HepG2 (cell line): ENCODE results near the gene SHROOM2. TPM values are rescaled to one million over a fixed set of nuclear protein-coding genes. Genes with fewer than 3 reads are reported as not detected.

Experiments
- ATAC-seq: fragments of 200-7000 bp; cut with Tn5 transposase; 3 replicates; pipeline ENCODE4 v1.9.1; 2020; ENCODE audit warnings: mild to moderate bottlenecking, moderate library complexity
- Bru-seq: library from RNA; stranded (reverse); fragments of 400-500 nt; gene quantifications from one replicate; lab custom pipeline; 2021; lab: Mats Ljungman, UMichigan
- BruChase-seq, 2 experiments: library from RNA; stranded (reverse); fragments of 400-500 nt; gene quantifications; one replicate each; lab custom pipeline; 2021; lab: Mats Ljungman, UMichigan
- BruUV-seq: library from RNA; stranded (reverse); fragments of 400-500 nt; replicated peaks from 2 replicates; lab custom pipeline; 2021; lab: Mats Ljungman, UMichigan
- CTCF ChIA-PET: fragments of 300-600 bp; formaldehyde crosslinking; extraction: SDS; loops from one replicate; lab custom pipeline; 2021; ENCODE audit warnings: low total read pairs, inconsistent platforms, low intra/inter-chr PET ratio; lab: Yijun Ruan, JAX
- POLR2A ChIA-PET: fragments of 350-600 bp; sonication (Branson Sonifier 250); formaldehyde crosslinking; loops from one replicate; lab custom pipeline; 2020; ENCODE audit warnings: antibody characterized with exemption, inconsistent platforms; lab: Yijun Ruan, JAX
- DNase-seq: peaks from one replicate; pipeline ENCODE4 v3.0.0-alpha.2; 2015; ENCODE audit warnings: low spot score
- FAIRE-seq: peaks from 3 replicates; lab custom pipeline; 2011; peaks lifted over from hg19 to GRCh38; lab: Jason Lieb, UNC
- H2AFZ ChIP-seq: one replicate; pipeline ENCODE4 v1.6.1; 2011; ENCODE audit warnings: low read length, inconsistent platforms
- H3K27ac ChIP-seq: fragments of 300-600 bp; 3 replicates; pipeline ENCODE4 v1.8.0; 2011; ENCODE audit warnings: mixed run types, mild to moderate bottlenecking, mixed read lengths, low read length, inconsistent platforms; ENCODE audit not compliant: insufficient read depth; ENCODE audit errors: extremely low read length
- H3K27me3 ChIP-seq, 2 experiments: fragments of 200-600 bp in 1 of 2; 2 replicates in 1 of 2; 3 replicates in 1 of 2; pipeline versions ENCODE4 v1.6.0 to v1.8.0; 2011; ENCODE audit warnings: low read length in 2 of 2, mild to moderate bottlenecking in 2 of 2, moderate library complexity in 2 of 2, inconsistent platforms in 1 of 2; ENCODE audit not compliant: insufficient read depth in 2 of 2, control insufficient read depth in 1 of 2
- H3K36me3 ChIP-seq, 2 experiments: fragments of 200-600 bp in 1 of 2; replicated peaks in 1 of 2; 2 replicates in 1 of 2; 3 replicates in 1 of 2; pipeline versions ENCODE4 v1.5.1 to v1.8.0; 2011; ENCODE audit warnings: low read length in 2 of 2, inconsistent platforms in 1 of 2; ENCODE audit not compliant: insufficient read depth in 2 of 2, control insufficient read depth in 1 of 2
- H3K4me1 ChIP-seq: 2 replicates; pipeline ENCODE4 v1.5.1; 2012; ENCODE audit warnings: low read length, inconsistent platforms; ENCODE audit not compliant: insufficient read depth
- H3K4me2 ChIP-seq: 2 replicates; pipeline ENCODE4 v1.6.0; 2011; ENCODE audit warnings: low read depth, low read length, inconsistent platforms
- H3K4me3 ChIP-seq, 3 experiments: fragments of 200-600 bp in 1 of 3; sonication (generic), shearing (Covaris generic) in 1 of 3; replicated peaks in 1 of 3; 2 replicates each; pipeline ENCODE4 v1.5.1; 2011 to 2016; ENCODE audit warnings: low read length in 3 of 3, inconsistent platforms in 2 of 3, low read depth in 2 of 3, mild to moderate bottlenecking in 2 of 3, control low read depth in 1 of 3, mixed read lengths in 1 of 3; ENCODE audit not compliant: insufficient read depth in 1 of 3
- H3K79me2 ChIP-seq: one replicate; pipeline ENCODE4 v1.6.1; 2011; ENCODE audit warnings: low read length, inconsistent platforms; ENCODE audit not compliant: insufficient read depth
- H3K9ac ChIP-seq: 2 replicates; pipeline ENCODE4 v1.6.0; 2011; ENCODE audit warnings: mild to moderate bottlenecking, low read depth, low read length, inconsistent platforms; ENCODE audit not compliant: insufficient read depth
- H3K9me3 ChIP-seq: 2 replicates; pipeline ENCODE4 v1.5.1; 2012; ENCODE audit warnings: mild to moderate bottlenecking, low read length
- H4K20me1 ChIP-seq: 2 replicates; pipeline ENCODE4 v1.6.0; 2011; ENCODE audit warnings: inconsistent platforms, mild to moderate bottlenecking, low read length, moderate library complexity; ENCODE audit not compliant: insufficient read depth
- POLR2G ChIP-seq: fragments of 200-400 bp; formaldehyde crosslinking; IDR thresholded peaks from 2 replicates; pipeline ENCODE4 v1.6.1; 2018; ENCODE audit warnings: mild to moderate bottlenecking, low read depth, low read length, moderate library complexity
- RBFOX2 ChIP-seq: fragments of 200-400 bp; formaldehyde crosslinking; IDR thresholded peaks from 2 replicates; pipeline ENCODE4 v1.6.1; 2017; ENCODE audit warnings: low read depth, mild to moderate bottlenecking, low read length
- RFXAP ChIP-seq: sonication (generic); formaldehyde crosslinking; IDR thresholded peaks from 2 replicates; pipeline ENCODE4 v1.4.0; 2020; ENCODE audit warnings: missing genetic modification reagents, borderline replicate concordance
- ZFX ChIP-seq: sonication (generic); formaldehyde crosslinking; IDR thresholded peaks from 2 replicates; pipeline ENCODE4 v1.4.0; 2020; ENCODE audit warnings: mild to moderate bottlenecking, low read depth, missing genetic modification reagents, moderate library complexity
- ZFY ChIP-seq: sonication (generic); formaldehyde crosslinking; IDR thresholded peaks from 2 replicates; pipeline ENCODE4 v1.4.0; 2020; ENCODE audit warnings: missing genetic modification reagents
- WGBS: methylation state at CpG from one replicate; pipeline ENCODE4 v1.1.6; 2017; ENCODE audit warnings: low lambda C conversion rate; 5-methylcytosine and 5-hydroxymethylcytosine counted together
- in situ Hi-C: cut with HindIII; loops from 2 replicates; pipeline ENCODE4 v1.10.0; 2017; ENCODE audit warnings: low pct_unique_long_range_greater_than_20kb; ENCODE audit not compliant: extremely low pct_ligation_motif_present
- intact Hi-C: fragments of 100-400 bp; cut with micrococcal nuclease; formaldehyde crosslinking; loops from one replicate; pipeline ENCODE4 v1.10.0; 2022; ENCODE audit not compliant: unreplicated experiment
- long read RNA-seq, 2 experiments: library from RNA in 1 of 2; library from polyadenylated mRNA in 1 of 2; stranded (forward) in 1 of 2; unstranded in 1 of 2; transcript quantifications; one replicate each; pipeline ENCODE4 v2.0.0, GENCODE V29; 2019 to 2022
- polyA minus RNA-seq, 3 experiments: library from RNA; depleted of rRNA, polyadenylated mRNA; stranded (reverse); fragments of >200 nt; gene quantifications; 2 replicates each; pipeline ENCODE4 v1.2.3, GENCODE V29; 2011; ENCODE audit warnings: low replicate concordance in 1 of 3
- polyA plus RNA-seq, 8 experiments: library from polyadenylated mRNA; depleted of rRNA in 3 of 8; stranded (reverse) in 7 of 8; unstranded in 1 of 8; fragments of >200 nt; fragmentation: Illumina TruSeq in 4 of 8; extraction: Trizol in 4 of 8; gene quantifications; 2 replicates each; pipeline versions ENCODE4 v1.2.1 to v1.2.3, GENCODE V29; 2011 to 2016; ENCODE audit warnings: low read depth in 4 of 8, missing spikeins in 1 of 8, mixed read lengths in 1 of 8; ENCODE audit not compliant: insufficient read depth in 1 of 8
- total RNA-seq, 5 experiments: library from RNA; depleted of rRNA; stranded (reverse); fragments of >200 nt; fragmentation: Illumina TruSeq; extraction: Trizol; gene quantifications; 2 replicates each; pipeline ENCODE4 v1.2.3, GENCODE V29; 2016; ENCODE audit warnings: low read depth in 1 of 5
- TF ChIP-seq, protein P1 (sequence below): sonication (generic); formaldehyde crosslinking; IDR thresholded peaks from 2 replicates; pipeline ENCODE4 v1.4.0; 2020; ENCODE audit warnings: missing genetic modification reagents

The SHROOM2 gene, protein sequence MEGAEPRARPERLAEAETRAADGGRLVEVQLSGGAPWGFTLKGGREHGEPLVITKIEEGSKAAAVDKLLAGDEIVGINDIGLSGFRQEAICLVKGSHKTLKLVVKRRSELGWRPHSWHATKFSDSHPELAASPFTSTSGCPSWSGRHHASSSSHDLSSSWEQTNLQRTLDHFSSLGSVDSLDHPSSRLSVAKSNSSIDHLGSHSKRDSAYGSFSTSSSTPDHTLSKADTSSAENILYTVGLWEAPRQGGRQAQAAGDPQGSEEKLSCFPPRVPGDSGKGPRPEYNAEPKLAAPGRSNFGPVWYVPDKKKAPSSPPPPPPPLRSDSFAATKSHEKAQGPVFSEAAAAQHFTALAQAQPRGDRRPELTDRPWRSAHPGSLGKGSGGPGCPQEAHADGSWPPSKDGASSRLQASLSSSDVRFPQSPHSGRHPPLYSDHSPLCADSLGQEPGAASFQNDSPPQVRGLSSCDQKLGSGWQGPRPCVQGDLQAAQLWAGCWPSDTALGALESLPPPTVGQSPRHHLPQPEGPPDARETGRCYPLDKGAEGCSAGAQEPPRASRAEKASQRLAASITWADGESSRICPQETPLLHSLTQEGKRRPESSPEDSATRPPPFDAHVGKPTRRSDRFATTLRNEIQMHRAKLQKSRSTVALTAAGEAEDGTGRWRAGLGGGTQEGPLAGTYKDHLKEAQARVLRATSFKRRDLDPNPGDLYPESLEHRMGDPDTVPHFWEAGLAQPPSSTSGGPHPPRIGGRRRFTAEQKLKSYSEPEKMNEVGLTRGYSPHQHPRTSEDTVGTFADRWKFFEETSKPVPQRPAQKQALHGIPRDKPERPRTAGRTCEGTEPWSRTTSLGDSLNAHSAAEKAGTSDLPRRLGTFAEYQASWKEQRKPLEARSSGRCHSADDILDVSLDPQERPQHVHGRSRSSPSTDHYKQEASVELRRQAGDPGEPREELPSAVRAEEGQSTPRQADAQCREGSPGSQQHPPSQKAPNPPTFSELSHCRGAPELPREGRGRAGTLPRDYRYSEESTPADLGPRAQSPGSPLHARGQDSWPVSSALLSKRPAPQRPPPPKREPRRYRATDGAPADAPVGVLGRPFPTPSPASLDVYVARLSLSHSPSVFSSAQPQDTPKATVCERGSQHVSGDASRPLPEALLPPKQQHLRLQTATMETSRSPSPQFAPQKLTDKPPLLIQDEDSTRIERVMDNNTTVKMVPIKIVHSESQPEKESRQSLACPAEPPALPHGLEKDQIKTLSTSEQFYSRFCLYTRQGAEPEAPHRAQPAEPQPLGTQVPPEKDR (N-terminal part only)
- total RNA-seq (2016; rRNA removed; fragmentation: Illumina TruSeq; extraction: Trizol) (1.3 and 1.4 TPM in 2 replicates), polyA plus RNA-seq (2011; rRNA removed) (0.92 and 0.97 TPM in 2 replicates), polyA minus RNA-seq (2011; rRNA and poly(A)+ RNA removed; ENCODE audit: low replicate concordance) (2.5 TPM in 1 of 2 replicates, not detected in the other), Bru-seq, nascent RNA (percentile 50 among the genes with signal in this experiment), BruChase-seq, experiment 1, labeled RNA remaining after a 6-hour chase (percentile 52 among the genes with signal in this experiment), BruChase-seq, experiment 2, labeled RNA remaining after a 2-hour chase (percentile 49 among the genes with signal in this experiment)
- total RNA-seq (2016; cell fraction: cytosol; rRNA removed; fragmentation: Illumina TruSeq; extraction: Trizol; ENCODE audit: low read depth), result 0.62 and 0.71 TPM in 2 replicates
- total RNA-seq (2016; cell fraction: insoluble cytoplasmic fraction; rRNA removed; fragmentation: Illumina TruSeq; extraction: Trizol), result 1.2 and 1.3 TPM in 2 replicates
- total RNA-seq (2016; cell fraction: membrane; rRNA removed; fragmentation: Illumina TruSeq; extraction: Trizol), result 0.68 and 0.90 TPM in 2 replicates
- total RNA-seq (2016; cell fraction: nucleus; rRNA removed; fragmentation: Illumina TruSeq; extraction: Trizol), result 1.8 and 2.1 TPM in 2 replicates
- 0.56 and 0.71 TPM in 2 replicates for polyA plus RNA-seq (2011; cell fraction: cytosol; rRNA removed)
- polyA plus RNA-seq (2011; cell fraction: nucleus; rRNA removed), result 2.5 TPM in 2 replicates
- polyA plus RNA-seq (2012), result 2.4 and 2.5 TPM in 2 replicates
- 0.08 TPM in 2 replicates for polyA plus RNA-seq (2016; cell fraction: cytosol; fragmentation: Illumina TruSeq; extraction: Trizol; ENCODE audit: low read depth)
- polyA plus RNA-seq (2016; cell fraction: insoluble cytoplasmic fraction; fragmentation: Illumina TruSeq; extraction: Trizol; ENCODE audit: low read depth), result 1.2 and 1.3 TPM in 2 replicates
- 0.15 and 0.20 TPM in 2 replicates for polyA plus RNA-seq (2016; cell fraction: membrane; fragmentation: Illumina TruSeq; extraction: Trizol; ENCODE audit: low read depth)
- 1.9 and 2.3 TPM in 2 replicates for polyA plus RNA-seq (2016; cell fraction: nucleus; fragmentation: Illumina TruSeq; extraction: Trizol; ENCODE audit: insufficient read depth, low read depth)
- polyA minus RNA-seq (2011; cell fraction: cytosol; rRNA and poly(A)+ RNA removed), result 1.7 and 1.8 TPM in 2 replicates
- 3.1 and 3.2 TPM in 2 replicates for polyA minus RNA-seq (2011; cell fraction: nucleus; rRNA and poly(A)+ RNA removed)
- long read RNA-seq, experiment 1, result 0 reads
- long read RNA-seq, experiment 2, partial matches to known transcripts, result 2 of 7 reads
- long read RNA-seq, experiment 2, other reads (novel, unspliced or antisense), result 5 of 7 reads

DNA sequence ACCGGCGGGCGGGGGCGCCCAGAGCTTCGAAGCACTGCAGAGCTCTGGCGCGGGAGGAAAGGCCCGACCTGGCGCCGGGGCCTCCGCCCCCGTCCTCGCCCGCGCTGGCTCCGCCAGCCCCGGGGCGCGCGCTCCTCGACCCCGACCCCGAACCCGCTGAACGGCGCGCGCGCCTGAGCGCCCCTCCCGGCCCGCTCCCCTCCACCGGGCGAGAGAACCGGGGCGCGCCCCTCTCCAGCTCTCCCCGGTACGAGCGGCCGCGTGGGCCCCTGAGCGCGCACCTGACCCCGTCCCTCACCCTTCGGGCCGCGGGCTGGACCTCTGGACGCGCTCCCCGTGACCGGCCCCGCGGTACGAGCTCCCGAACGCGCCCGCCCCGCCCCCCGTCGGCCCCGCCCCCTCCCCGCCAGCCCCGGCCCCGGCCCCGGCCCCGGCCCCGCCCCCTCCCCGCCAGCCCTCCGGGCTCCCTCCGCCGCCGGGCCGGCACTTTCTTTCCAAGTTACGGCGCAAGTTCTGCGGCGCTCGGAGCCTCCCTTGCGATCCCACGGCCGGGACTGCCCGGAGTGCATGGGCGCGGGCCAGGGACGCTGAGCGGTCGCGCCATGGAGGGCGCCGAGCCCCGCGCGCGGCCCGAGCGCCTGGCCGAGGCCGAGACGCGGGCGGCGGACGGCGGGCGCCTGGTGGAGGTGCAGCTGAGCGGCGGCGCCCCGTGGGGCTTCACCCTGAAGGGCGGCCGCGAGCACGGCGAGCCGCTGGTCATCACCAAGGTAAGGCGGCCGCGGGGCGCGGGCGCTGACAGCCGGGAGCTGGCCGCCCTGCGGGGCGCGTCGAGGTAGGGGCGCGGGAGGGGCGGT, at the start of gene SHROOM2:
TSS of gene SHROOM2 (plus strand) at position 486 of the 854 bp plus-strand sequence. CDS start at position 603, 117 bp downstream.
- no peak for FAIRE-seq
- intact Hi-C loops, result loop anchor here (5.0 kb wide), 1 partner anchor 61 kb away; no protein-coding TSS in a partner anchor
- no CpG with 5 or more reads among the region's 132 CpGs for WGBS

More for the DNA sequence above, at the start of gene SHROOM2:
- in situ Hi-C loops, result no loop called here
- Histone ChIP-seq H3K27ac (peak within 1 kb of the TSS; percentile 51), H3K27me3 (no peaks in the 10 kb centered on the region; a peak in 1 of 5 replicates), H4K20me1 (no peaks in the 10 kb centered on the region), H3K9me3 (no peaks in the 10 kb centered on the region), H2AFZ (no peak within 1 kb of the TSS), H3K9ac (peak within 1 kb of the TSS; percentile 73), H3K4me1 (peaks cover 22% of the 10 kb centered on the region), H3K4me2 (peak within 1 kb of the TSS; percentile 70), H3K79me2 (peaks cover 16% of the 10 kb centered on the region), H3K36me3 (no peaks in the 10 kb centered on the region), H3K4me3 (peak within 1 kb of the TSS; percentile 68 to 76 (median 71))
- POLR2A ChIA-PET, result interaction anchor here (1.2 to 1.6 kb wide), 3 partner anchors 12 to 61 kb away, joined by 3 to 5 read pairs (median 4); no protein-coding TSS in a partner anchor
- TF ChIP-seq, protein P1, sequence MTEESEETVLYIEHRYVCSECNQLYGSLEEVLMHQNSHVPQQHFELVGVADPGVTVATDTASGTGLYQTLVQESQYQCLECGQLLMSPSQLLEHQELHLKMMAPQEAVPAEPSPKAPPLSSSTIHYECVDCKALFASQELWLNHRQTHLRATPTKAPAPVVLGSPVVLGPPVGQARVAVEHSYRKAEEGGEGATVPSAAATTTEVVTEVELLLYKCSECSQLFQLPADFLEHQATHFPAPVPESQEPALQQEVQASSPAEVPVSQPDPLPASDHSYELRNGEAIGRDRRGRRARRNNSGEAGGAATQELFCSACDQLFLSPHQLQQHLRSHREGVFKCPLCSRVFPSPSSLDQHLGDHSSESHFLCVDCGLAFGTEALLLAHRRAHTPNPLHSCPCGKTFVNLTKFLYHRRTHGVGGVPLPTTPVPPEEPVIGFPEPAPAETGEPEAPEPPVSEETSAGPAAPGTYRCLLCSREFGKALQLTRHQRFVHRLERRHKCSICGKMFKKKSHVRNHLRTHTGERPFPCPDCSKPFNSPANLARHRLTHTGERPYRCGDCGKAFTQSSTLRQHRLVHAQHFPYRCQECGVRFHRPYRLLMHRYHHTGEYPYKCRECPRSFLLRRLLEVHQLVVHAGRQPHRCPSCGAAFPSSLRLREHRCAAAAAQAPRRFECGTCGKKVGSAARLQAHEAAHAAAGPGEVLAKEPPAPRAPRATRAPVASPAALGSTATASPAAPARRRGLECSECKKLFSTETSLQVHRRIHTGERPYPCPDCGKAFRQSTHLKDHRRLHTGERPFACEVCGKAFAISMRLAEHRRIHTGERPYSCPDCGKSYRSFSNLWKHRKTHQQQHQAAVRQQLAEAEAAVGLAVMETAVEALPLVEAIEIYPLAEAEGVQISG (CRISPR knock-in tag), result 0 out of 2 replicates have a peak, but pooled peaks have one; percentile 9
- TF ChIP-seq POLR2G (0 out of 2 replicates have a peak, but pooled peaks have one; percentile 15), ZFY (peak; percentile 65), RBFOX2 (peak; percentile 33; the same call in 1 of the 2 replicates), ZFX (CRISPR knock-in tag) (peak; percentile 41; the same call in 1 of the 2 replicates), RFXAP (CRISPR knock-in tag) (no peak)
- no TSS peak for BruUV-seq
- ATAC-seq (peak; percentile 57), DNase-seq (no peak)
- CTCF ChIA-PET, result no interaction called here
